ENCODE results near the gene HOXD3. TPM values are rescaled to one million over a fixed set of nuclear protein-coding genes. Genes with fewer than 3 reads are reported as not detected.
A peak's percentile ranks its signal among the peaks of the same experiment; 100 is the strongest.

Gene HOXD3
- total and polyA plus RNA-seq, 5 experiments from 2014 or later = not detected

GRCh38 chr2:176130147-176130956 lies 26.8 kb upstream of the HOXD3 start:
- peak; percentile 43 to 48 for ATAC-seq
- peaks cover 0 to 28% (median 3%) of the 10 kb centered on the region in 9 donors for H3K9me3 Mint-ChIP-seq
- peak in 3 of 10 donors; percentile 14 to 44 (median 33) for DNase-seq
- H3K27ac Mint-ChIP-seq = peak overlapping the region in 1 of 10 donors; percentile 86
- peaks cover 10 to 43% (median 33%) of the 10 kb centered on the region in 4 donors for H3K4me1 Mint-ChIP-seq
- H3K27me3 Mint-ChIP-seq = peaks cover 68 to 88% (median 80%) of the 10 kb centered on the region in 5 donors
- POLR2A ChIA-PET = no interaction called here
- H3K36me3 Mint-ChIP-seq = peaks cover 3 to 15% (median 6%) of the 10 kb centered on the region in 3 donors
- peak overlapping the region; percentile 61 to 80 (median 76) for H3K4me3 Mint-ChIP-seq

GRCh38 chr2:176130957-176131847 lies 25.9 kb upstream of the HOXD3 start:
- peak overlapping the region; percentile 61 to 80 (median 76) for H3K4me3 Mint-ChIP-seq
- H3K36me3 Mint-ChIP-seq = peaks cover 3 to 21% (median 12%) of the 10 kb centered on the region in 3 donors
- H3K4me1 Mint-ChIP-seq = peaks cover 13 to 52% (median 40%) of the 10 kb centered on the region in 4 donors
- ATAC-seq = no peak
- peaks cover 67 to 88% (median 80%) of the 10 kb centered on the region in 5 donors for H3K27me3 Mint-ChIP-seq
- POLR2A ChIA-PET = interaction anchor here (0.7 to 1.2 kb wide), 2 partner anchors 507 to 732 kb away, joined by 3 to 5 read pairs; no protein-coding TSS in a partner anchor
- no peak for DNase-seq
- peak overlapping the region in 2 of 10 donors; percentile 48 to 86 for H3K27ac Mint-ChIP-seq
- peaks cover 0 to 35% (median 3%) of the 10 kb centered on the region in 9 donors for H3K9me3 Mint-ChIP-seq

GRCh38 chr2:176131848-176132158 lies 25.3 kb upstream of the HOXD3 start:
- peaks cover 0 to 37% (median 3%) of the 10 kb centered on the region in 9 donors for H3K9me3 Mint-ChIP-seq
- H3K27ac Mint-ChIP-seq = peak overlapping the region in 1 of 10 donors; percentile 86
- peaks cover 13 to 53% (median 42%) of the 10 kb centered on the region in 4 donors for H3K4me1 Mint-ChIP-seq
- POLR2A ChIA-PET = interaction anchor here (0.7 to 1.2 kb wide), 2 partner anchors 507 to 732 kb away, joined by 3 to 5 read pairs; no protein-coding TSS in a partner anchor
- peaks cover 63 to 88% (median 76%) of the 10 kb centered on the region in 5 donors for H3K27me3 Mint-ChIP-seq
- peaks cover 3 to 21% (median 12%) of the 10 kb centered on the region in 3 donors for H3K36me3 Mint-ChIP-seq
- ATAC-seq (no peak), DNase-seq (no peak)
- peak overlapping the region in 9 of 10 donors; percentile 10 to 89 (median 79) for H3K4me3 Mint-ChIP-seq

- Mint-ChIP-seq H3K27me3 (peaks cover 65 to 88% (median 77%) of the 10 kb centered on the region in 5 donors), H3K4me1 (peaks cover 13 to 50% (median 41%) of the 10 kb centered on the region in 4 donors), H3K4me3 (peak overlapping the region; percentile 56 to 89 (median 81)), H3K27ac (peak overlapping the region in 1 of 10 donors; percentile 86), H3K9me3 (peaks cover 0 to 40% (median 3%) of the 10 kb centered on the region in 9 donors), H3K36me3 (peaks cover 3 to 21% (median 12%) of the 10 kb centered on the region in 3 donors)
- DNase-seq = peak in 1 of 10 donors; percentile 34
- ATAC-seq = no peak
- POLR2A ChIA-PET = interaction anchor here (0.5 to 1.2 kb wide), 4 partner anchors 14 to 731 kb away, joined by 3 to 5 read pairs (median 3); no protein-coding TSS in a partner anchor
These were observed 24.6 kb upstream of the HOXD3 start for GRCh38 chr2:176132205-176133171.

- ATAC-seq (no peak), DNase-seq (no peak)
- Mint-ChIP-seq H3K36me3 (peaks cover 3 to 24% (median 17%) of the 10 kb centered on the region in 3 donors), H3K4me3 (peak overlapping the region in 1 of 10 donors; percentile 20), H3K9me3 (peaks cover 0 to 42% (median 4%) of the 10 kb centered on the region in 9 donors), H3K27ac (no peak overlapping the region), H3K4me1 (peaks cover 12 to 47% (median 37%) of the 10 kb centered on the region in 4 donors), H3K27me3 (peaks cover 64 to 88% (median 77%) of the 10 kb centered on the region in 5 donors)
- POLR2A ChIA-PET = interaction anchor here (0.6 kb wide), 1 partner anchor 13 kb away, joined by 3 read pairs; no protein-coding TSS in a partner anchor
These were observed 23.7 kb upstream of the HOXD3 start for GRCh38 chr2:176133389-176133788.

GRCh38 chr2:176134035-176134434 lies 23.1 kb upstream of the HOXD3 start:
- no peak for ATAC-seq
- Mint-ChIP-seq H3K4me1 (peaks cover 11 to 48% (median 37%) of the 10 kb centered on the region in 4 donors), H3K36me3 (peaks cover 4 to 27% (median 18%) of the 10 kb centered on the region in 3 donors), H3K27ac (no peak overlapping the region), H3K9me3 (peaks cover 0 to 49% (median 8%) of the 10 kb centered on the region in 9 donors), H3K27me3 (peaks cover 66 to 88% (median 79%) of the 10 kb centered on the region in 5 donors), H3K4me3 (peak overlapping the region in 1 of 10 donors; percentile 56)
- POLR2A ChIA-PET = no interaction called here
- DNase-seq = no peak

GRCh38 chr2:176135035-176135440 lies 22.1 kb upstream of the HOXD3 start:
- Mint-ChIP-seq H3K9me3 (peaks cover 0 to 55% (median 8%) of the 10 kb centered on the region in 9 donors), H3K4me3 (peak overlapping the region in 4 of 10 donors; percentile 20 to 70 (median 66)), H3K36me3 (peaks cover 5 to 31% (median 23%) of the 10 kb centered on the region in 3 donors), H3K27ac (peak overlapping the region in 1 of 10 donors; percentile 34), H3K27me3 (peaks cover 68 to 95% (median 84%) of the 10 kb centered on the region in 5 donors), H3K4me1 (peaks cover 15 to 51% (median 40%) of the 10 kb centered on the region in 4 donors)
- ATAC-seq (no peak), DNase-seq (no peak)
- POLR2A ChIA-PET = no interaction called here

GRCh38 chr2:176136374-176137251 lies 20.5 kb upstream of the HOXD3 start:
- Mint-ChIP-seq H3K27me3 (peaks cover 66 to 96% (median 84%) of the 10 kb centered on the region in 5 donors), H3K9me3 (peaks cover 0 to 50% (median 8%) of the 10 kb centered on the region in 9 donors), H3K36me3 (peaks cover 3 to 31% (median 17%) of the 10 kb centered on the region in 3 donors), H3K4me3 (peak overlapping the region in 9 of 10 donors; percentile 6 to 71 (median 55)), H3K27ac (peak overlapping the region in 1 of 10 donors; percentile 65), H3K4me1 (peaks cover 13 to 47% (median 39%) of the 10 kb centered on the region in 4 donors)
- ATAC-seq (peak in 1 of 2 donors; percentile 18), DNase-seq (no peak)
- POLR2A ChIA-PET = no interaction called here

GRCh38 chr2:176137252-176137580 lies 19.9 kb upstream of the HOXD3 start:
- ATAC-seq (no peak), DNase-seq (no peak)
- H3K9me3 Mint-ChIP-seq = peaks cover 0 to 50% (median 8%) of the 10 kb centered on the region in 9 donors
- no peak overlapping the region for H3K27ac Mint-ChIP-seq
- H3K4me3 Mint-ChIP-seq = peak overlapping the region in 1 of 10 donors; percentile 29
- H3K4me1 Mint-ChIP-seq = peaks cover 12 to 43% (median 37%) of the 10 kb centered on the region in 4 donors
- H3K27me3 Mint-ChIP-seq = peaks cover 65 to 97% (median 85%) of the 10 kb centered on the region in 5 donors
- POLR2A ChIA-PET = no interaction called here
- peaks cover 3 to 28% (median 17%) of the 10 kb centered on the region in 3 donors for H3K36me3 Mint-ChIP-seq

- Mint-ChIP-seq H3K4me3 (no peak overlapping the region), H3K36me3 (peaks cover 2 to 24% (median 17%) of the 10 kb centered on the region in 3 donors)
These were observed 19.2 kb upstream of the HOXD3 start for GRCh38 chr2:176137906-176138305.

More at GRCh38 chr2:176137906-176138305, 19.2 kb upstream of the HOXD3 start:
- Mint-ChIP-seq H3K27ac (peak overlapping the region in 1 of 10 donors; percentile 39), H3K27me3 (peaks cover 61 to 97% (median 84%) of the 10 kb centered on the region in 5 donors), H3K4me1 (peaks cover 9 to 37% (median 32%) of the 10 kb centered on the region in 4 donors), H3K9me3 (peaks cover 0 to 48% (median 8%) of the 10 kb centered on the region in 9 donors)
- POLR2A ChIA-PET = no interaction called here
- DNase-seq (no peak), ATAC-seq (no peak)

Data from naive thymus-derived CD8-positive, alpha-beta T cell (primary cell).